A673 (cell line): ENCODE results near the gene CACNG4. TPM values are rescaled to one million over a fixed set of nuclear protein-coding genes. Genes with fewer than 3 reads are reported as not detected.
A peak's percentile ranks its signal among the peaks of the same experiment; 100 is the strongest.

Experiments
- BruUV-seq: library from RNA; stranded (reverse); fragments of 400-500 nt; replicated peaks from 2 replicates; lab custom pipeline; 2021; lab: Mats Ljungman, UMichigan
- CTCF ChIA-PET: fragments of 300-600 bp; sonication (Branson Sonifier 250); formaldehyde crosslinking; loops from one replicate; lab custom pipeline; 2022; ENCODE audit warnings: antibody characterized with exemption; lab: Charles Lee
- POLR2A ChIA-PET: fragments of 300-600 bp; sonication (Branson Sonifier 250); formaldehyde crosslinking; loops from one replicate; lab custom pipeline; 2022; ENCODE audit warnings: antibody characterized with exemption; ENCODE audit not compliant: low non-redundant PET; lab: Charles Lee
- DNase-seq: peaks from one replicate; pipeline ENCODE4 v3.0.0-alpha.2; 2015; ENCODE audit warnings: low spot score
- H3K27ac ChIP-seq: fragments of 200-600 bp; sonication (generic); 2 replicates; pipeline ENCODE4 v1.5.1; 2016; ENCODE audit warnings: mixed run types, low read depth, mild to moderate bottlenecking, mixed read lengths, antibody characterized with exemption, low read length; ENCODE audit not compliant: poor library complexity, severe bottlenecking
- H3K27me3 ChIP-seq: fragments of 200-600 bp; sonication (generic); replicated peaks from 2 replicates; pipeline ENCODE4 v1.6.1; 2017; ENCODE audit warnings: mixed run types, low read depth, mild to moderate bottlenecking, mixed read lengths, antibody characterized with exemption, low read length; ENCODE audit not compliant: insufficient read depth, poor library complexity
- H3K36me3 ChIP-seq: fragments of 200-600 bp; sonication (generic); 2 replicates; pipeline ENCODE4 v1.6.1; 2016; ENCODE audit warnings: mixed run types, mild to moderate bottlenecking, mixed read lengths, antibody characterized with exemption, low read length; ENCODE audit not compliant: insufficient read depth, poor library complexity, severe bottlenecking
- H3K4me1 ChIP-seq: fragments of 200-600 bp; sonication (generic); 2 replicates; pipeline ENCODE4 v1.6.1; 2017; ENCODE audit warnings: mixed run types, mild to moderate bottlenecking, mixed read lengths, antibody characterized with exemption, low read length; ENCODE audit not compliant: insufficient read depth, poor library complexity, severe bottlenecking
- H3K4me3 ChIP-seq: fragments of 200-600 bp; sonication (generic); 2 replicates; pipeline ENCODE4 v1.5.1; 2016; ENCODE audit warnings: low read depth, mixed run types, mild to moderate bottlenecking, mixed read lengths, low read length; ENCODE audit not compliant: poor library complexity, severe bottlenecking
- H3K9me3 ChIP-seq: fragments of 200-600 bp; sonication (generic); 2 replicates; pipeline ENCODE4 v1.6.1; 2016; ENCODE audit warnings: mixed run types, low read depth, mild to moderate bottlenecking, mixed read lengths, antibody characterized with exemption, low read length; ENCODE audit not compliant: poor library complexity, severe bottlenecking
- EZH2 ChIP-seq: fragments of 200-600 bp; sonication (generic); IDR thresholded peaks from 2 replicates; pipeline ENCODE4 v1.6.1; 2017; ENCODE audit warnings: borderline replicate concordance, low read depth, mild to moderate bottlenecking, mixed read lengths, antibody characterized with exemption, low read length; ENCODE audit not compliant: poor library complexity, severe bottlenecking
- intact Hi-C: fragments of 100-400 bp; cut with micrococcal nuclease; formaldehyde crosslinking; loops from one replicate; pipeline ENCODE4 v1.10.0; 2022; ENCODE audit not compliant: unreplicated experiment
- total RNA-seq: library from RNA; stranded (reverse); gene quantifications from 2 replicates; pipeline ENCODE4 v1.2.3, GENCODE V29; 2021
- TF ChIP-seq, protein P1 (sequence below): fragments of 300-800, 200-600 bp; sonication (generic); conservative IDR thresholded peaks from 2 replicates; pipeline ENCODE4 v1.5.1; 2017; ENCODE audit warnings: low read depth, mild to moderate bottlenecking, antibody characterized with exemption, low read length, moderate library complexity, mixed read lengths

CACNG4 gene
- total RNA-seq, 1 experiment from 2014 or later: 9.7 TPM

DNA sequence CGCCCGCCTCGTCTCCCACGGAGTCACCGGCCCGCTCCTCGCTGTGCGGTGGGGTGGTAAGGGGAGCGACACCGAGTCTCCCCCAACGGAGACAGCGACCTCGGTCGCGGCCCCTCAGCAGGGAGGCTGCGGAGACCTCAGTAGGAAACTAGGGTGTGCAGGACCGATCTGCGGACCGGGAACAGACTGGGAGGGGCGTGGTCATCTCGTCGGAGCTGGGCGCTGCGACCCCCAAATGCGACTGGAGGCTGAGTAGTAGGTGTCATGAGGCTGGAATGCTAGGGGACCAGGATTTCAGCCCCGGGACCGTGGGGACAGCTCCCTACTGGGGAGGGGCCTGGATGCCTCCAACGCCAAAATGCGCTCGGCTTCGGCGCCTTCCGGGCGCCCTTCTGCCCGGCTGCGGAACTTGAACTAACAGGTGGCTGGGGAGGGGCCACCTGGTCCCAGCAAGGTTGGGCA is 1.3 kb downstream of the CACNG4 start:
- TF ChIP-seq, protein P1, sequence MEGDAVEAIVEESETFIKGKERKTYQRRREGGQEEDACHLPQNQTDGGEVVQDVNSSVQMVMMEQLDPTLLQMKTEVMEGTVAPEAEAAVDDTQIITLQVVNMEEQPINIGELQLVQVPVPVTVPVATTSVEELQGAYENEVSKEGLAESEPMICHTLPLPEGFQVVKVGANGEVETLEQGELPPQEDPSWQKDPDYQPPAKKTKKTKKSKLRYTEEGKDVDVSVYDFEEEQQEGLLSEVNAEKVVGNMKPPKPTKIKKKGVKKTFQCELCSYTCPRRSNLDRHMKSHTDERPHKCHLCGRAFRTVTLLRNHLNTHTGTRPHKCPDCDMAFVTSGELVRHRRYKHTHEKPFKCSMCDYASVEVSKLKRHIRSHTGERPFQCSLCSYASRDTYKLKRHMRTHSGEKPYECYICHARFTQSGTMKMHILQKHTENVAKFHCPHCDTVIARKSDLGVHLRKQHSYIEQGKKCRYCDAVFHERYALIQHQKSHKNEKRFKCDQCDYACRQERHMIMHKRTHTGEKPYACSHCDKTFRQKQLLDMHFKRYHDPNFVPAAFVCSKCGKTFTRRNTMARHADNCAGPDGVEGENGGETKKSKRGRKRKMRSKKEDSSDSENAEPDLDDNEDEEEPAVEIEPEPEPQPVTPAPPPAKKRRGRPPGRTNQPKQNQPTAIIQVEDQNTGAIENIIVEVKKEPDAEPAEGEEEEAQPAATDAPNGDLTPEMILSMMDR: no peak
- TF ChIP-seq EZH2: no peak

DNA sequence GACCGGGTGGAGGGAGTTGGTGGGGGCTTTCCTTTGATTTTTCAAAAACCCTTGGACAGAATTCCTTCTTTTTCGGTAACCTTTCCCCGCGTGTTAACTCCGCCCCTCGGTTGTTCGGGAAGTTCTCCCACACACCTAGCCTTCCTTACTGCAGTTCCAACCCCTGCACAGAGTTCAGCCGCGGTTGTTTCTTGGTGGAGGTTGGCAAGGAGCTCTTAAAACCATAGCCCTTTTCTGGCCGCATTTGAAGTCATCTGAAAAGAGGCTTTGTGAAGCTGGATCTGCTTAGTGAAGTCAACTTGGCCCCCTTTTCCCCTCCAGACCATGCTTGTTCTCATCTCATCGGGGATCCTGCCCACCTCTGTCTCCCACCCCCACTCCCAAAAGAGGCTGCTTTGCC is 1.8 kb downstream of the CACNG4 start:
- no TSS peak for BruUV-seq
- POLR2A ChIA-PET: no interaction called here
- no peak for TF ChIP-seq EZH2
- TF ChIP-seq, protein P1: no peak
- H3K4me3 ChIP-seq: peak overlapping the region; percentile 60
- no peak overlapping the region for H3K27ac ChIP-seq
- intact Hi-C loops: no loop called here
- CTCF ChIA-PET: no interaction called here
- H3K36me3 ChIP-seq: no peaks in the 10 kb centered on the region
- H3K4me1 ChIP-seq: peaks cover 13% of the 10 kb centered on the region
- no peaks in the 10 kb centered on the region for H3K9me3 ChIP-seq
- DNase-seq: no peak
- peaks cover 27% of the 10 kb centered on the region for H3K27me3 ChIP-seq

More for the DNA sequence above, 1.3 kb downstream of the CACNG4 start:
- peaks cover 27% of the 10 kb centered on the region for H3K27me3 ChIP-seq
- no peak overlapping the region for H3K27ac ChIP-seq
- intact Hi-C loops: no loop called here
- no peaks in the 10 kb centered on the region for H3K9me3 ChIP-seq
- POLR2A ChIA-PET: no interaction called here
- CTCF ChIA-PET: no interaction called here
- DNase-seq: no peak
- peaks cover 13% of the 10 kb centered on the region for H3K4me1 ChIP-seq
- H3K4me3 ChIP-seq: peak overlapping the region; percentile 60
- no peaks in the 10 kb centered on the region for H3K36me3 ChIP-seq
- no TSS peak for BruUV-seq

DNA sequence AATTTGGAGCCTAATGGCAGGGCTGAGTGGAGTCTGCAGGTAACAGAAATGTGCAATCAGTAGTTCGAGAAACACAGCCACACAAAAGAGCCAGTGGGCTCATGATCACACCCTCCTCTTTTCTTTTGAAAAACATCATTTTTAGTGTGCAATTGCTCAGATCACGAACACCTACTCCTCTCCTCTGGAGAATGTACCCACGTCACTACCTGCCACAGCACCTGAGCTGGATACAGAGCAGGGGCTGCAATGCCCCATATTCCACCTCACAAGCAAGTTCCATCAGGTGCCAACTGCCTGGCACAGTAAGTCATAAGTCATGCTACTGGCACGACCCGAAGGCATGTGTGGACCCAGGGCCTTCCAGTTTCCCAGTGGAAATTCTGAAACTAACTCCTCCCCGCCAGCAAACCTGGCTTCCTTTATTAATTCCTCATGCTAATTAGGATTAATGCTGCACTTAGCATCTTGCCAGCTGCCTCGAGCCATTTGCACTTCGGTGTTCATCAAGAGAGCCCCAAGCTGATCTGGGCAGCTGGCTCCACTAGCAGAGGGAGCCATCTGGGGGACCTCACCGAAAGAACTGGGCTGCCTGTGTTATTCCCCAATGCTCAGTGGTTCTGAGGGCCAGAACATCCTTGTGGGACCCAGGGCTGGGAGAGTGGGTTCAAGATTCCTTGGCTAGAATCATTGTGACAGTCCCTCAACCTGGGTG is 2.4 kb downstream of the CACNG4 start:
- Histone ChIP-seq H3K9me3 (no peaks in the 10 kb centered on the region), H3K27me3 (peaks cover 27% of the 10 kb centered on the region), H3K4me1 (peaks cover 13% of the 10 kb centered on the region), H3K4me3 (no peak overlapping the region), H3K27ac (no peak overlapping the region), H3K36me3 (no peaks in the 10 kb centered on the region)
- TF ChIP-seq, protein P1: no peak
- TF ChIP-seq EZH2: no peak
- ChIA-PET CTCF (no interaction called here), POLR2A (no interaction called here)
- DNase-seq: no peak
- intact Hi-C loops: no loop called here
- BruUV-seq: no TSS peak
